Naive thymus-derived CD8-positive, alpha-beta T cell (primary cell): Measurements from ENCODE around the gene SHISAL2B. TPM values are rescaled to one million over a fixed set of nuclear protein-coding genes. Genes with fewer than 3 reads are reported as not detected.
A peak's percentile ranks its signal among the peaks of the same experiment; 100 is the strongest.

ENCODE experiments used
- ATAC-seq, 2 donors: fragments of 150-1000 bp; cut with Tn5 transposase in 1 of 2; sonication (Bioruptor Pico), chemical (Tn5 transposase) in 1 of 2; 1 replicate in 1 of 2; 2 replicates in 1 of 2; pipeline ENCODE4 v1.10.0; 2021; ENCODE audit warnings: mild to moderate bottlenecking in 2 of 2, moderate library complexity in 2 of 2
- POLR2A ChIA-PET: fragments of 350-600 bp; sonication (Branson Sonifier 250); formaldehyde crosslinking; loops from one replicate; lab custom pipeline; 2021; ENCODE audit warnings: antibody characterized with exemption; lab: Charles Lee
- DNase-seq, 10 donors: peaks; one replicate each; pipeline versions ENCODE4 v3.0.0 to v3.0.0-alpha.2; 2020 to 2022
- H3K27ac Mint-ChIP-seq, 10 donors: one replicate each; pipeline ENCODE4 v1.8.0; 2020 to 2022; ENCODE audit warnings: mild to moderate bottlenecking in 10 of 10, mixed read lengths in 10 of 10, moderate library complexity in 4 of 10, inconsistent platforms in 1 of 10
- H3K27me3 Mint-ChIP-seq, 5 donors: one replicate each; pipeline ENCODE4 v1.8.0; 2021 to 2022; ENCODE audit warnings: mixed read lengths in 5 of 5
- H3K36me3 Mint-ChIP-seq, 3 donors: one replicate each; pipeline ENCODE4 v1.8.0; 2020 to 2022; ENCODE audit warnings: mixed read lengths in 3 of 3, mild to moderate bottlenecking in 2 of 3, inconsistent platforms in 1 of 3
- H3K4me1 Mint-ChIP-seq, 4 donors: one replicate each; pipeline ENCODE4 v1.8.0; 2021 to 2022; ENCODE audit warnings: mixed read lengths in 4 of 4
- H3K4me3 Mint-ChIP-seq, 10 donors: one replicate each; pipeline ENCODE4 v1.8.0; 2020 to 2022; ENCODE audit warnings: mild to moderate bottlenecking in 10 of 10, mixed read lengths in 10 of 10, moderate library complexity in 6 of 10, inconsistent platforms in 1 of 10
- H3K9me3 Mint-ChIP-seq, 9 donors: one replicate each; pipeline ENCODE4 v1.8.0; 2020 to 2022; ENCODE audit warnings: mixed read lengths in 9 of 9, mild to moderate bottlenecking in 3 of 9, inconsistent platforms in 1 of 9, moderate library complexity in 1 of 9
- polyA plus RNA-seq, 3 donors: library from polyadenylated mRNA; unstranded; fragments of 300-500 nt; fragmentation: Illumina TruSeq; gene quantifications; one replicate each; pipeline ENCODE4 v1.2.3, GENCODE V29; 2021
- total RNA-seq, 8 experiments: library from RNA in 2 of 8; stranded (reverse) in 2 of 8; gene quantifications; one replicate each; pipeline ENCODE4 v1.2.3 and lab custom pipeline; 2021 to 2026

The SHISAL2B gene
- total and polyA plus RNA-seq, 5 experiments from 2014 or later = not detected

GRCh38 chr5:64766941-64767340, 76.6 kb downstream of the SHISAL2B start:
- Mint-ChIP-seq H3K27ac (peak overlapping the region in 7 of 10 donors; percentile 16 to 99 (median 98)), H3K9me3 (no peaks in the 10 kb centered on the region), H3K4me3 (peak overlapping the region; percentile 97 to 100 (median 100)), H3K4me1 (peaks cover 25 to 68% (median 59%) of the 10 kb centered on the region in 4 donors), H3K36me3 (peaks cover 0 to 24% (median 5%) of the 10 kb centered on the region in 3 donors), H3K27me3 (no peaks in the 10 kb centered on the region)
- ATAC-seq (no peak), DNase-seq (no peak)
- POLR2A ChIA-PET = no interaction called here

Other genes with a start within 250 kb of the SHISAL2B start
- gene RGS7BP, start 184.5 kb upstream of the SHISAL2B start, total RNA-seq = not detected
- gene RGS7BP, start 184.5 kb upstream of the SHISAL2B start, polyA plus RNA-seq = not detected
- 10 to 100 TPM; 19.4 to 25.9 TPM for gene SREK1IP1, start 78.2 kb downstream of the SHISAL2B start, total RNA-seq
- 10 to 100 TPM; 21.3 to 38.4 (median 31.9) TPM for gene SREK1IP1, start 78.2 kb downstream of the SHISAL2B start, polyA plus RNA-seq
- gene CWC27, start 78.4 kb downstream of the SHISAL2B start, total RNA-seq = 10 to 100 TPM; 20.3 to 23.6 TPM
- gene CWC27, start 78.4 kb downstream of the SHISAL2B start, polyA plus RNA-seq = 10 to 100 TPM; 32.3 to 33.8 (median 32.6) TPM